GM23248 (cell line): ENCODE data around the gene CRYGC.

Source experiments
- EZH2 ChIP-seq: fragments of 200-600 bp; sonication (generic); IDR thresholded peaks from 2 replicates; pipeline ENCODE4 v1.6.1; 2018; ENCODE audit warnings: antibody characterized with exemption, mild to moderate bottlenecking; ENCODE audit not compliant: insufficient read depth, poor library complexity, severe bottlenecking
- EZH2phosphoT487 ChIP-seq: fragments of 200-600 bp; sonication (generic); IDR thresholded peaks from 2 replicates; pipeline ENCODE4 v1.6.1; 2018; ENCODE audit warnings: antibody characterized with exemption, moderate library complexity, mild to moderate bottlenecking, low read depth; ENCODE audit not compliant: insufficient read depth

DNA sequence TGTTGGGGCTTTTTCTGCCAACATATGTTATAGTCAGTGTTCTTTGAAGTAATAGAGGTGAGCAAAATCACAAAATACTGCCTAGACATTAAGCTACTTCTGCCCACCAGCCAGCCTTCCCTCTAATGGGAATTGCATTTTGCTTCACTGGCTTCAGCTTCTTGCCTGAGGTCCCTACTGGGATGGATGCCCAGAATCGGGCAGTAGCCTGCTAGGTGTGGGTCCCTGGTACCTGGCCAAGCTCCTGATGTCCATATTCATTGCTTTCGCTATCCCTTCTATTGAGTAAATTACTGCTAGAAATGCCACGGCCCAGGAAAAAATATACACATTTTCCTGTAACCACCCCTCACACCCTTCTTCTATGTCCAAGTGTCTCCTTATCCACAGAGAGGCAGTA is 32.3 kb downstream of the CRYGC start:
- TF ChIP-seq EZH2 (no peak), EZH2phosphoT487 (no peak)
